ENCODE measurements around the gene PDGFA. TPM values are rescaled to one million over a fixed set of nuclear protein-coding genes. Genes with fewer than 3 reads are reported as not detected.

The PDGFA gene
- total and polyA plus RNA-seq, 12 donors = 14.3 to 38.5 (median 24.2) TPM

DNA sequence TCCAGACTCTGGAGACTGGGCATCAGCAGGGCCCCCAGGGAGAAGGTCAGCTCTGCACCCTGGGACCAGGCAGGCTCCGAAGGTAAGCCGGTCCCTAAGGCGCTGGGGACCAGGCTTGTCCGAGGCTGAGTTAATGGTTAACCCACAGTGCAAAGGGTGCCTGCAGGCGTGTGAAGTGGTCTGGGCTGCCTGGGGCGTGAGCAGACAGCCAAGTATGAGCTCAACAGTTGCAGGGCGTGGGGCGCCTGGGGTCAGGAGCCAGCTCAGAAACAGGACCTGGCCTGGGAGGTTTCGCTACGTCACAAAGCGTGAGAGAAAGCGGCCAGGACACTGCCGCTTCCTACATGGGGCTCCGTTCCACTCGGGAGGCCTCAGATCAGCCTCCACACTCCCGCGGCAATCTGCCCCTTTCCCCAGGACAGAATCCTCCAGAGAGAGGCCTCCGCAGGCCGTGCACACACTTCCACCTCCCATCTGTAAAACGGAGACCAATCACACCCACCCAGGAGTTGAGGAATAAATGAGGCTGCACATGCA lies 16.0 kb downstream of the PDGFA start:
- Histone ChIP-seq H3K36me3 (peaks cover 0 to 65% (median 29%) of the 10 kb centered on the region in 9 donors), H3K4me1 (peaks cover 0 to 33% (median 23%) of the 10 kb centered on the region in 9 donors), H3K4me3 (no peak overlapping the region), H3K9me3 (no peaks in the 10 kb centered on the region), H3K27me3 (no peaks in the 10 kb centered on the region), H3K27ac (peak overlapping the region in 7 of 10 donors; percentile 40 to 65 (median 57))
- TF ChIP-seq, protein P1, sequence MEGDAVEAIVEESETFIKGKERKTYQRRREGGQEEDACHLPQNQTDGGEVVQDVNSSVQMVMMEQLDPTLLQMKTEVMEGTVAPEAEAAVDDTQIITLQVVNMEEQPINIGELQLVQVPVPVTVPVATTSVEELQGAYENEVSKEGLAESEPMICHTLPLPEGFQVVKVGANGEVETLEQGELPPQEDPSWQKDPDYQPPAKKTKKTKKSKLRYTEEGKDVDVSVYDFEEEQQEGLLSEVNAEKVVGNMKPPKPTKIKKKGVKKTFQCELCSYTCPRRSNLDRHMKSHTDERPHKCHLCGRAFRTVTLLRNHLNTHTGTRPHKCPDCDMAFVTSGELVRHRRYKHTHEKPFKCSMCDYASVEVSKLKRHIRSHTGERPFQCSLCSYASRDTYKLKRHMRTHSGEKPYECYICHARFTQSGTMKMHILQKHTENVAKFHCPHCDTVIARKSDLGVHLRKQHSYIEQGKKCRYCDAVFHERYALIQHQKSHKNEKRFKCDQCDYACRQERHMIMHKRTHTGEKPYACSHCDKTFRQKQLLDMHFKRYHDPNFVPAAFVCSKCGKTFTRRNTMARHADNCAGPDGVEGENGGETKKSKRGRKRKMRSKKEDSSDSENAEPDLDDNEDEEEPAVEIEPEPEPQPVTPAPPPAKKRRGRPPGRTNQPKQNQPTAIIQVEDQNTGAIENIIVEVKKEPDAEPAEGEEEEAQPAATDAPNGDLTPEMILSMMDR (IDR thresholded peaks at IDR 0.05) = no peak
- WGBS, 2 donors = 43 to 54% methylated on average over 20 of the region's 20 CpGs
- intact Hi-C loops (cut with DNase I) = loop anchor here in 1 of 10 donors (10.0 kb wide), 1 partner anchor 231 kb away; no protein-coding TSS in a partner anchor
- peak; percentile 61 to 62 for DNase-seq
- ATAC-seq = peak; percentile 63 to 87 (median 81)

DNA sequence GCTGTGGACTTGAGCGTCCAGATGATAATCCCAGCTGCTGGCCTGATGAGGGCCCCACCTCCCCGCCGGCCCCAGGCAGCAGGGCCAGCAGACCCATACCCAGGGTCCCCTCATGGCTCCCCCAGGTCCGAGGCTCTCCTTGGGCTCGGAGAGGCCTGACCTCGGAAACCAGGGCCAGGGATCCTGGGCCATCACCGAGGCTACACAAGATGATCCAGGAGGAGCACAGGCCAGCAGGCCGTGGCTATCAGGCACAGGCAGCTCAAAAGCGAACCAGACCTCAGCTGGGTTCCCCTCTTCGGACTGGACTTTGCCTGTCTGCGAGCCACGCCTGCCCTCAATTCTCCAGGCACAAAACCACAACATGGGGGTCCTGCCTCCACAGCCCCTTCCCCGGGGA lies 17.4 kb downstream of the PDGFA start:
- Histone ChIP-seq H3K9me3 (no peaks in the 10 kb centered on the region), H3K36me3 (peaks cover 0 to 67% (median 28%) of the 10 kb centered on the region in 9 donors), H3K27ac (no peak overlapping the region), H3K4me1 (peaks cover 0 to 33% (median 23%) of the 10 kb centered on the region in 9 donors), H3K4me3 (no peak overlapping the region), H3K27me3 (no peaks in the 10 kb centered on the region)
- intact Hi-C loops (cut with DNase I) = loop anchor here in 1 of 10 donors (10.0 kb wide), 1 partner anchor 233 kb away; no protein-coding TSS in a partner anchor
- TF ChIP-seq, protein P1 (IDR thresholded peaks at IDR 0.05) = no peak
- WGBS, 2 donors = 88 to 89% methylated on average over 13 of the region's 13 CpGs
- DNase-seq (peak in 1 of 2 donors; percentile 9), ATAC-seq (no peak)

DNA sequence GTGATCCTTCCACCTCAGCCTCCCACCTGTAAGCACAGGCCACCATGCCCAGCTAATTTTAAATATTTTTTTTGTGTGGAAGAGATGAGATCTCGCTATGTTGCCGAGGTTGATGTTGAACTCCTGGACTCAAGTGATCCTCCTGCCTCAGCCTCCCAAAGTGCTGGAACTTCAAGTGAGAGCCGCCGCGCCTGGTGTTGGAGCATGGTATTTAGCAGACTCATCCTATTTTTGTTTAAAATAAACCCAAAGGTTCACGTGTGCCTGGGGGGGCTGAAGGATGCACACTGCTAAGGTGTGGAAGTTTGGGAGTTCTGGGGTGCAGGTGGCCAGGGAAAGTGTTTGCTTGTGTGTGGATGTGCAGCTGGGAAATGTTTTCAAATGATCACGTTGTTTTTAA lies 18.1 kb downstream of the PDGFA start:
- Histone ChIP-seq H3K36me3 (peaks cover 0 to 67% (median 32%) of the 10 kb centered on the region in 9 donors), H3K9me3 (no peaks in the 10 kb centered on the region), H3K4me1 (peaks cover 0 to 33% (median 23%) of the 10 kb centered on the region in 9 donors), H3K4me3 (no peak overlapping the region), H3K27me3 (no peaks in the 10 kb centered on the region), H3K27ac (no peak overlapping the region)
- DNase-seq (peak in 1 of 2 donors; percentile 0), ATAC-seq (no peak)
- intact Hi-C loops (cut with DNase I) = loop anchor here in 1 of 10 donors (10.0 kb wide), 1 partner anchor 233 kb away; no protein-coding TSS in a partner anchor
- TF ChIP-seq, protein P1 (IDR thresholded peaks at IDR 0.05) = no peak
- WGBS, 2 donors = 94 to 95% methylated on average over 7 of the region's 7 CpGs

DNA sequence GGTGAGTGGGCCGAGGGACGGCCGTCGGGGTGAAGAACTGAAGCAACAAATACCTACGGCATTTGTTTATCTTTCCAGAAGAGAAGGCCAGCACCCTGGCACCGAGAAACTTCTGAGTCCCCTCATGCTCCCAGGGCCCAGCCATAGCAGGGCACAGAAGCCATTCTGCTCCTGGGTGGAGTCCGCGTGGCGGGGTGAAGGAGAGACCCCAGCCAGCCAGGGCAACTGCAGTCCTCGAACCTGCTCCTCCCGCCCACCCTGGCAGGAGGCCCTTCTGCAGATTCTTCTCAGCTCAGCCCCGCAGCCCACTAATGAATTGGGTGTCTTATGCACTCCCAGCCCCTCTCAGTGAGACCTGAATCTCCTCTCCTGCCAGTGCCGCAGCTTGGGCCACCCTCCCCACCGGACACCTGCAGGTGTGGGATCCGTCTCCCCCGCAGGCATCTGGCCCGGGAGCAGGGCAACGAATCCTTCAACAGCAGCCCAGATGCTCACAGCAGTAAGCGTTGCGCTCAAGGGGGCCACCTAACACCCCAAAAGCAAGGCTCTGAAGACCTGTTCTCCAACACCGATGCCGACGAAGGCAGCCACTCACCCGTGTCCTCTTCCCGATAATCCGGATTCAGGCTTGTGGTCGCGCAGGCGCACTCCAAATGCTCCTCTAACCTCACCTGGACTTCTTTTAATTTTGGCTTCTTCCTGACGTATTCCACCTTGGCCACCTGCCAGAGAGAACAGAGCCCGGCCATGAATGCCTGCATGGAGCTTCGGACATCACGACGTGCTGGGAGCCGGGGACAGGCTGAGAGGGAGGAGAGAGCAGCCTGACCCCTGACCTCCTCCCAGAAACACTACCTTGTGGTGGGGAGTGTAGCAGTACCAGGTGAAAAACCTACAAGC lies 18.9 kb downstream of the PDGFA start:
- TF ChIP-seq, protein P1 (IDR thresholded peaks at IDR 0.05) = no peak
- DNase-seq = peak in 1 of 2 donors; percentile 9
- Histone ChIP-seq H3K27ac (no peak overlapping the region), H3K4me1 (peaks cover 0 to 33% (median 23%) of the 10 kb centered on the region in 9 donors), H3K36me3 (peaks cover 0 to 66% (median 34%) of the 10 kb centered on the region in 9 donors), H3K9me3 (no peaks in the 10 kb centered on the region), H3K4me3 (no peak overlapping the region), H3K27me3 (no peaks in the 10 kb centered on the region)
- intact Hi-C loops (cut with DNase I) = loop anchor here in 1 of 10 donors (10.0 kb wide), 1 partner anchor 234 kb away; no protein-coding TSS in a partner anchor
- ATAC-seq = no peak
- 91 to 92% methylated on average over 35 of the region's 35 CpGs for WGBS, 2 donors
